ENCODE data around the gene NPC1.
"Not testable (repeated sequence)": the region's sequence is repeated elsewhere in the genome, so short reads cannot be mapped to it uniquely, and the experiment has no call there.

NPC1 gene

GRCh38 chr18:23574611-23575308 is 11.5 kb downstream of the NPC1 start:
- DNase-seq (ENCODE audit: low read depth): no peak

- DNase-seq (ENCODE audit: low read depth): peak; percentile 12
These were observed 12.5 kb downstream of the NPC1 start for GRCh38 chr18:23573626-23574431.

- no peak for DNase-seq (ENCODE audit: low read depth)
These were observed 13.3 kb downstream of the NPC1 start for GRCh38 chr18:23573020-23573419.

- no peak for DNase-seq (ENCODE audit: low read depth)
These were observed 13.7 kb downstream of the NPC1 start for GRCh38 chr18:23572570-23572969.

- no peak for DNase-seq (ENCODE audit: low read depth)
These were observed 14.3 kb downstream of the NPC1 start for GRCh38 chr18:23572012-23572411.

- DNase-seq (ENCODE audit: low read depth): no peak
These were observed 15.3 kb downstream of the NPC1 start for GRCh38 chr18:23570912-23571504.

GRCh38 chr18:23569299-23570063 is 16.8 kb downstream of the NPC1 start:
- DNase-seq (ENCODE audit: low read depth): no peak

- DNase-seq (ENCODE audit: low read depth): no peak
These were observed 17.8 kb downstream of the NPC1 start for GRCh38 chr18:23568281-23569138.

- no peak for DNase-seq (ENCODE audit: low read depth)
These were observed 18.6 kb downstream of the NPC1 start for GRCh38 chr18:23567671-23568070.

- DNase-seq (ENCODE audit: low read depth): no peak
These were observed 20.3 kb downstream of the NPC1 start for GRCh38 chr18:23565916-23566547.

- DNase-seq (ENCODE audit: low read depth): no peak
These were observed 22.8 kb downstream of the NPC1 start for GRCh38 chr18:23563377-23564043.

GRCh38 chr18:23560186-23560585 is 26.1 kb downstream of the NPC1 start:
- no peak for DNase-seq (ENCODE audit: low read depth)

GRCh38 chr18:23557511-23557910 is 28.8 kb downstream of the NPC1 start:
- not testable (repeated sequence) for DNase-seq (ENCODE audit: low read depth)

GRCh38 chr18:23556145-23556780 is 30.0 kb downstream of the NPC1 start:
- DNase-seq (ENCODE audit: low read depth): no peak

GRCh38 chr18:23553887-23554286 is 32.4 kb downstream of the NPC1 start:
- DNase-seq (ENCODE audit: low read depth): no peak

GRCh38 chr18:23552505-23552904 is 33.8 kb downstream of the NPC1 start:
- DNase-seq (ENCODE audit: low read depth): no peak

- no peak for DNase-seq (ENCODE audit: low read depth)
These were observed 34.3 kb downstream of the NPC1 start for GRCh38 chr18:23551978-23552377.

- no peak for DNase-seq (ENCODE audit: low read depth)
These were observed 35.4 kb downstream of the NPC1 start for GRCh38 chr18:23550898-23551297.

GRCh38 chr18:23548719-23549118 is 37.6 kb downstream of the NPC1 start:
- DNase-seq (ENCODE audit: low read depth): no peak

- DNase-seq (ENCODE audit: low read depth): no peak
These were observed 38.0 kb downstream of the NPC1 start for GRCh38 chr18:23548275-23548674.

All from activated T-cell treated with anti-CD3 and anti-CD28 coated beads for 48 hours (primary cell).